ENCODE data around the gene ABHD2. TPM values are rescaled to one million over a fixed set of nuclear protein-coding genes. Genes with fewer than 3 reads are reported as not detected.

The ABHD2 gene
- total RNA-seq, 1 experiment from 2014 or later: 15.6 TPM

GRCh38 chr15:89090791-89091626 is 2.8 kb downstream of the ABHD2 start:
- no peak for TF ChIP-seq CTCF (conservative IDR thresholded peaks at IDR 0.05)
- Histone ChIP-seq H3K9me3 (ENCODE audit: control insufficient read depth, low read depth, low read length) (no peaks in the 10 kb centered on the region), H2BK15ac (ENCODE audit: low read depth, low read length) (no peak overlapping the region), H3K23ac (ENCODE audit: insufficient read length, low read depth, low read length) (no peak overlapping the region), H2AK5ac (ENCODE audit: insufficient read length, low read length) (no peak overlapping the region), H3K4me2 (ENCODE audit: insufficient read depth, insufficient read length, low read length) (no peak overlapping the region), H3K23me2 (ENCODE audit: insufficient read length, low read depth, low read length, poor library complexity, severe bottlenecking) (peaks cover 9% of the 10 kb centered on the region), H3K27ac (ENCODE audit: insufficient read length, low read depth, low read length) (no peak overlapping the region), H3K4ac (ENCODE audit: low read depth, low read length) (no peak overlapping the region), H3K14ac (ENCODE audit: insufficient read depth, low read length) (no peak overlapping the region), H4K8ac (replicated peaks; ENCODE audit: insufficient read length, low read depth, low read length) (no peak overlapping the region), H2BK120ac (ENCODE audit: low read depth, low read length, poor library complexity, severe bottlenecking) (no peak overlapping the region), H2BK5ac (ENCODE audit: insufficient read length, low read length) (no peak overlapping the region), H2AFZ (ENCODE audit: low read length) (no peak overlapping the region), H3T11ph (ENCODE audit: low read length) (no peak overlapping the region), H4K20me1 (ENCODE audit: control insufficient read depth, insufficient read depth, insufficient read length) (no peaks in the 10 kb centered on the region), H3K56ac (ENCODE audit: insufficient read length, low read depth, low read length) (no peak overlapping the region), H4K91ac (ENCODE audit: insufficient read length, low read depth, low read length) (no peak overlapping the region), H3K18ac (ENCODE audit: insufficient read length, low read depth, low read length) (no peak overlapping the region), H3K79me1 (ENCODE audit: insufficient read depth, low read depth, low read length, poor library complexity, severe bottlenecking) (no peaks in the 10 kb centered on the region), H3K27me3 (ENCODE audit: insufficient read depth, low read length) (no peaks in the 10 kb centered on the region), H4K5ac (ENCODE audit: insufficient read length, low read depth, low read length) (no peak overlapping the region), H2BK12ac (ENCODE audit: insufficient read length, low read depth, low read length) (no peak overlapping the region), H3K9ac (ENCODE audit: extremely low read depth, insufficient read length, low read length) (no peak overlapping the region), H3K79me2 (ENCODE audit: insufficient read depth, low read length) (no peaks in the 10 kb centered on the region; the same call in 1 of the 2 replicates), H3K4me1 (ENCODE audit: insufficient read depth, low read length) (peaks cover 11% of the 10 kb centered on the region), H2BK20ac (ENCODE audit: low read depth, low read length, poor library complexity, severe bottlenecking) (no peak overlapping the region)
- peak overlapping the region in 1 of 2 experiments; percentile 38; a peak in 2 of 5 replicates for H3K4me3 Mint-ChIP-seq
- no peak for DNase-seq
- no CpG with 5 or more reads among the region's 12 CpGs for WGBS (ENCODE audit: extremely low coverage, insufficient read length, low lambda C conversion rate)
- peak overlapping the region in 2 of 3 experiments; percentile 11 to 21; a peak in 4 of 7 replicates for H3K27ac Mint-ChIP-seq
- no peaks in the 10 kb centered on the region; the same call in 1 of the 2 replicates for H3K27me3 Mint-ChIP-seq (ENCODE audit: low read depth)
- H3K36me3 Mint-ChIP-seq (ENCODE audit: insufficient read depth in 1 of 3, low read depth in 3 of 3): no peaks in the 10 kb centered on the region
- peaks cover 12 to 38% of the 10 kb centered on the region in 2 experiments for H3K4me1 Mint-ChIP-seq
- H3K9me3 Mint-ChIP-seq: no peaks in the 10 kb centered on the region
